HG02610 (cell line): ENCODE results near the gene SPCS1.

Source experiments
- ATAC-seq: cut with Tn5 transposase; IDR thresholded peaks from one replicate; pipeline ENCODE4 v1.9.1; 2021; ENCODE audit warnings: mild to moderate bottlenecking, moderate library complexity; ENCODE audit not compliant: unreplicated experiment

Gene SPCS1

GRCh38 chr3:52694528-52695189 is 11.2 kb upstream of the SPCS1 start:
- ATAC-seq = no peak

DNA sequence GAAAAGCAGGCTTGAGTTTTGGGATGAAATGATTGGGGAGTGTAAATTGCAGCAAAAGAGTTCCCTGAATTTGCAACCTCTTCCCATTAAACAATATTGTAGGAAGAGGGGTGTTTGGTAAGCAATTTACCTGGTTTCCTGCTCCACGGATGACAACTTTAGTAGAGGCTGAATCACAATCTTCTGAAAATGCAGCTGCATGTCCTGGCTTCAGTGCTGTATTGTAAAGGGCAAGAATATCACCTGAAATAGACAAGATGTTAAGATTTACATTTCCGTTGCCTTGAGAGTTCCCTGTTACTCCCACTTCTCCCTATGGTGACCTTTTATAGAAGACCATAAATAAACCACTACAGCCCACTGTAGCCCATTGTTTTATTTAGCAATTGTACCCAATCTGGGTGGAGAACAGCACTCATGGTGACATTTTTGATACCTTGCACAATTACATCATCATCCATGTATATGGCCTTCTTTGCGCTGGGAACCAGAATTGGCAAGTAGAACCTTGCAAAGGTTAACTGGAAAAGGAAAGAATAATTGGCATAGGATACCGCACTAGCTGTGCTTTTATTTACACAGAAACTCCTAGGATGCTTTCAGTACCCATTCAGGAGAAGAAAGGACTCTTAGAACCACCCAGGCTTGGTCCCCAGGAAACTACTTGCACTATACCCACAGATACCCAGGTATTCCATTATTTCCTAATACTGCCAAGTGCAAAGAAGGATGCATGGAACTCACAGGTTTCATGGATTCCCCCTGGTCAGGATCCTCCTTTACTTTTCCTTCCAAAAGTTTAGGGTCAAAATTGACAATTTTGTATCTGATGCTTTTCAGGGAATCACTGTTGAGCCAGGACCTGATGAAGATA is 9.9 kb upstream of the SPCS1 start:
- ATAC-seq = no peak

DNA sequence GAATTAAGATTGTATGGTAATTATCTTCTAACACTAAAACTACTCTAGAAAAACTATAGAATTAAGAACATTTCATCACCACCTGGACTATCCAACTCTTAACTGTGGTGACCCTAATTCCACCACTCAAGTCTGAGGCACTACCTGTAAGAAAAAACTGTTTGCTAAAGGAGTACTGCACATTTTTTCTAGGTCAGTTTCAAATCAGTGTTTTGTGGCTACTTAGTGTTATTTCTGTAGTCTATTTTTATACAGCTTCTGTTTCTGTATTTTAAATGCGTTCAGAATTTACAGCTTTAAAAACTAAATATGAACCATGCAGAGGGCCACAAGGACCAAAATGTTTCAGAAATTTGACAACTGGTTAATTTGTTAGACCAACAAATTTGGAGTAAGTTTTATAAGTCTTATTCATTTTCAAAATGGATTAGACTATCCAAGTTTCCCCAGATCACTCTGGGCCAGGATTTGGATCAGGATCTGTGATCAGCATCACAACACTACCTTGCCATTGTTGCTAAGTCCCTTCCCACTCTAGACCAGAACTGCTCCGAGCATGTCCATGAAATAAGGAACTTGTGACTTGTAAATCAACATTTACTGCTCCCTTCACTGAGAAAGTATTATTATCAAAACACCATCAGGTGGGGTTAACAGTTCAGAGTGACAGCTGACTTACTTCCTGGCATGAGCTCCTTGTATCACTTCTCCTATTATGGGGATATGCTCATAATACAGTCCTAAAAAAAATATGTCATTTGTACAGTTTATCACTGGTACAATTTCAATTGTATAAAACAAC is 8.9 kb upstream of the SPCS1 start:
- no peak for ATAC-seq

DNA sequence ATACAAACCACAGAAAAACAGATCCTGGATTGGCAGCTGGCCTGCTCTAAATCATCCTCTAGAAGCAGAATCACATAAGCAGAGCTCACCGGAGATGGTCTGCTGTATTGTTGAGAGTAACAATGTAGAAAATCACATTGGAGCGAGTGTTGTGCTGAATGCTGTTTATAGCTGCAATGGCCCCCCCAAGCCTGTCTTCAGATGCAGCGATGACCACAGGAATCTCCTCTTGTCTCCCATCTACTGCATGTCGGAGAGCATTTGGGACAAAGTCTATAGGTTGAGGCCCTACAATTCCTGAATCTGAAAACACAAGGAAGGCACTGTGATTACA is 8.3 kb upstream of the SPCS1 start:
- no peak for ATAC-seq

- no peak for ATAC-seq
Measured at GRCh38 chr3:52703341-52703740, 2.6 kb upstream of the SPCS1 start.

DNA sequence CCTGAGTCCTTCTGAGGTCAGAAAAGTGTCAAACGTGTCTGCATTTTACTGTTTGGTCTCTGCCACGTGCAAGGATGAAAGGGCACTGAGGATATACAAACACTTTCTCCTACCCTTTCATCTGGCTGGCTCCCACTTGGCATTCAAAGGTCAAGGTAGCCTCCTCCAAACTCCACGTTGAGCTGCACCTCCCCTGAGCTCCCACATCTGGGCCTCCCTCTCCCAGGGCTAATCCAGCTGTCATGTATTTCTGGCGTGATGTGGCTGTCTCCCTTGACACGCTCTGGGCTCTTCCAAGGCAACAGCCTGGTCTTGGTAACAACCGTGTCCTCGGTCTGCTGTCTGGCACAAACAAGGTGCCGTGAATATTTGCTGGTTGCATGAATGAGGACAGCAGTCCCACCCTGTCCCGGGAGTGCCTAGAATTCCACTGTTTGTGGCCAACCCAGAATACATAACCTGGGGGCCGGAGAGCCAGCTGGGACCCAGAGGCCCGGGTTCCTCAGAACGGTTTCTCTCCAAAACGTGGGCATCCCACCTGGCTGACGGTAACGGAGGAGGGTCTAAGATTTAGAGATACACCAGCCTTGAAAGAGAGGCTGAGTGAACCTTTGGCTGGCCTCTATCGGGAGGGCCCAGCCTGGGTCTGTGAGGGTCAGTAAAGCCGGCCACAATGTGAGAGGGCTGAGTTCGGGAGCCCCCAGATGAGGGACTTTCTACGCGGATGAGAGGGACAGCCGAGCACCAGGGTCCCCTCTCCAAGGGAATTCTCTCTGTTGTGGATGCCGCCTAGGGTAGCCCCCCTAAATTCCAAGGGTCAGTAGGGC is 1.1 kb upstream of the SPCS1 start:
- ATAC-seq = no peak

- no peak for ATAC-seq
Measured at GRCh38 chr3:52705438-52705687, 543 bp upstream of the SPCS1 start.

DNA sequence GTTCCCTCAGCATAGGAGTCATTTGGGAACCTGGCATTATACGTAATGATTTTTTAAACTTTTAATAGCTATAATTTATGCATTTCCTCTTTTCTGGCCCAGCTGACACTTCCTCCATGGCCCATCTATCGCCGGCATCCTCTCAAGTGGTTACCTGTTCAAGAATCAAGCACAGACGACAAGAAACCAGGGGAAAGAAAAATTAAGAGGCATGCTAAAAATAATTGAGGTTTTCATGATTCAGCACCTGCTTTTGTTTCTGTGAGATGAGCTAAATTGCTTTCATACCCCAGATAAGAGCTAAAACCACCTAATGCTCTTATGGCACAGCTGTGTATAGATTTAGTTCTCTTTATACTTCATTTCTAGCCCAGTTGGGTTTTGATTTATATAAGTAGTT is 1.7 kb downstream of the SPCS1 start:
- no peak for ATAC-seq

- ATAC-seq = no peak
Measured at GRCh38 chr3:52710512-52710911, 4.6 kb downstream of the SPCS1 start.

DNA sequence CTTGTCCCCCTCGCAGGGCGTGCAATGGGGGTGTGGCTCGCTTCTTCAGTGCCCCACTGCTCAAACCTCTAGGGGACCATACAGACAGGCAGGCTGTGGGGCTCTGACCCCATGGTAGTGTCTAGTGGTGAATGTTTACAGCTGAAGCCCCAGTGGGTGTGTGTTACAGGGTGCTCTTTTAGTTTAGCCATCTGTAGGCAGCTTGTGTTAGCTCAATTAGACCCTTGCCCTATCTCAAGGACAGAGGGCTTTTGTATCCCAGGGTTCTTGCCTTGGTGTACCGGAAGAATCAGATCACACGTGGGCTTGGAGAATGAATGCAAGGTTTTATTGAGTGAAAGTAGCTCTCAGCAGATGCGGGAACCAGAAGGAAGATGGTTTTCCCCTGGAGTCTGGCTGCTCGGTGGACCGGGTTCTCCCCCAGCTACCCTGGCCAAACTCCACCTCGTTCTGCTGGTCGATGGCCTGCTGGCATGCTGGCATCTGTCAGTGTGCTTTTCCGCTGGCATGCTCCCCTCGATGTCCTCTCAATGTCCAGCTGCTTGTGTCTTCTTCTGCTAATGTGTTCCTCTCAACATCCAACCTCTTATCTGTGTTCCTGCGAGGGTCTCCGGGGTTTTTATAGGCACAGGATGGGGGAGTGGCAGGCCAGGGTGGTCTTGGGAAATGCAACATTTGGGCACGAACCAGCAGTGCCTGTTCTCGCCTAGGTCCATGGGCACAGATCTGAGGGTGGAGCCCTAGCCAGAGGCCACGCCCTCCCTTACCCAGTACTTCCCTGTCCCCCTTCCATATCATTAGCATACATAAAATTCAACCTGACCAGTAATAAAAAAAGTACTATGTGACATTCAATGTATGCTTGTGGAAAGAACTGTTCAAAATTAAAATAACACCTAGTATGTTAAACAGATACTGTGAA is 6.6 kb downstream of the SPCS1 start:
- ATAC-seq = no peak

DNA sequence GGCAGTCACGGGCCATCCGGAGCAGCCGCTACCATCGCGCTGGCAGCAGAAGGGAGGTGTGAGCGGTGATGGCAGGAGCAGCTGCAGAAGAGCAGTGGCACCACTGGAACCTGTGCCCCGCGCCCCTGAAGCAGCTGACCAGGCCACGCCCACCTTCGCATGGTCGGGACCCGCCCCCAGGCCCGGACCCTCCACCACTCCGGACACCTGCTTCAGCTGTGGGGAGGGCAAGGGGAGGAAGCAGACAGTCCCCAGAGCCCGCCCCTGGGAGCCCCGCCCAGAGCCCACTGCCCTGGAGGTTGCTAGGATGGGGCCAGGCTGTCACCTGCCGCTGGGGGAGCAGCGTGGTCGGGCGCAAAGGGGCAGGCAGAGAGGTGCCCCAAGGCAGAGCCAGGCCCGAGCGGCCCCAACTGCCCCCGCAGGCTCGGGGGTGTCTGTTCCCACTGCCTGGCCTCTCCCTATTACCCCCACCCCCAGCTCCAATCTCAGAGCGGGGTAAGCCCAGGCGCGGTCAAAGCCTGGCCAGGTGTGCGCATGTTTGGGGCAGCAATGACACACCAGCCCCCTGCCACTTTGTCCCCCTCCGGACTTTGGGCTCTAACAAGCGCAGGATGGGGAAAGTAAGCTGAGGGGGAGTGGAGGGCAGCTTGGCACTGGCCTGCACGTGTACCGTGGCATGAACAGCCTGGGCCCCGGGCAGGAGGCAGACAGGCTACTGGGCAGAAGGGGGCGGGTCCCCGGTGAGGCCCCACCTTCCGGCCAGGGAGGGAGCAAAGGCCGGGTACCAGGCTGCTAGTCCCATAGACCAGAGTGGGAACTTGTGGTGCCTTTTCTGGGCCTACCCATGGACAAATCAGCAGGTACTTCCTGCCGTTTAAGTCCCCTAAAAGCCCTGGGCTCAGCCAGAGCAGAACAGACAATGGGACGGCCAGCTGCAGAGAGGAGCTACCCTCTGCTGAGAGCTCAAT is 8.7 kb downstream of the SPCS1 start:
- no peak for ATAC-seq

DNA sequence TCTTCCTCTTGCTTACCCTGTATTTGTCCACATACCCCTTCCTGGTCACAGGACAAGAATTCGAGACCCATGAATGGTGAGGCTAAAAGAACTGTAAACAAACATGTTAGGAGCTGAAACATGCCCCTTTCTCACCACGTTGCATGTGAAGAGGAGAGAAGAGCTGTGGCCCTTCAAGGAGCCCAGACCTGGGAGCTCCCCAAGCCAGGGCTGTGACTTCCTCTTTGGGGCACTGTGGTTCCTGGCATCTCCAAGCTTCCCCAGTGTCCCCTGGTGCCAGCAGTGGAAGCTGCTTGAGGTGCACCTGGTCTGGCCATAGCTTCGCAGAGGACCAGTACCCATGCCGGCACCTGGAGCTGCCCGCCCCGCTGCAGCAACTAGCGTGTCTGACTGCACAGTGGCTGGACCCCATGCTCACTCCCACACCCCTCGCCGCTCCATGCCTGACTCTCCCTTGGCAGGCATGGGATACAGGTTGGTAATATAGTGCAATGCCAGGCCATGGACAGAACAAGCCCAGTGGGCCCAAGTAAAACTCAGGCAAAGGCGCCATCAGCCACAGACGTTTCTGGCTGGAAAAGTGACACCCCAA is 9.9 kb downstream of the SPCS1 start:
- no peak for ATAC-seq

DNA sequence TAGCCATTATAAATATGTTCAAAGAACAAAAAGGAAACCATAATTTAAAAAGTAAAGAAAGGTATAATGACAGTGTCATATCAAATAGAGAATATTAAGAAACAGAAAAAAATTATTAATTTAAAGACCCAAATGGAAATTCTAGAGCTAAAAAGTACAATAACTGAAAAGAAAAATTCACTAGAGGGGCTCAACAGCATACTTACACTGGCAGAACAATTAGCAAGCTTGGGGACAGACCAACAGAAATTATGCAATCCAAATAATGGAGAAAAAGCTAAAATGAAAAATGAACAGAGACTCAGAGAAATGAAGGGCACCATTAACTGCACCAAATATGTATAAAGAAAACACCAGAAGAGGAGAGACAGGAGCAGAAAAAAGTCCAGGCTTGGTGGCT is 13.7 kb downstream of the SPCS1 start:
- no peak for ATAC-seq

DNA sequence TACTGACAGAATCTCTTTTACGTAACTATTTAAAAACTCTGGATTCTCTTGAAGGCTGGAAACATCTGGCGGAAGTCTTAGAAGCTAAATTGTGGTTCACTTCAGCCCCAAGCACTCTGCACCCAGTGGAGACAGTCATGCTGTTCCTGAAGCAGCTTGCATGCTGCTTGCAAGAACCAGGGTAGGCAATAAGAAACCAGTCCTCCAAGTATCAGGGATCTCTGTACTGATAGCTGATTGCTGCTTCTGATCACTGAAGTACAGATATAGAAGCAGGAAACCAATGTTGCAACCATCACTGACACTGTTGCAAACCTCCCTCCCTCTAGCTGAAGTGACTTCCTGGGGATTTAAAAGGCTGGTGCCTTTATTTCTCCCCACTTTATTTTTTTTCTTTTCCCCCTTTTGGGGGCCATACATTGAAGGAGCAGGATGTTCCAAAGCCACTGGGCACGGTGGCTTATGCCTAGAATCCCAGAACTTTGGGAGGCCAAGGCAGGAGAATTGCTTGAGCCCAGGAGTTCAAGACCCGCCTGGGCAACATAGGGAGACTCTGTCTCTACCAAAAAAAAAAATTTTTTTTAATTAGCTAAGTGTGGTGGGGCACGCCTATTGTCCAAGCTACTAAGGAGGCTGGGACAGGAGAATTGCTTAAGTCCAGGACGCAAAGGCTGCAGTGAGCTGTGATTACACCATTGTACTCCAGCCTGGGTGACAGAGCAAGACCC is 15.3 kb downstream of the SPCS1 start:
- peak; percentile 58 for ATAC-seq

DNA sequence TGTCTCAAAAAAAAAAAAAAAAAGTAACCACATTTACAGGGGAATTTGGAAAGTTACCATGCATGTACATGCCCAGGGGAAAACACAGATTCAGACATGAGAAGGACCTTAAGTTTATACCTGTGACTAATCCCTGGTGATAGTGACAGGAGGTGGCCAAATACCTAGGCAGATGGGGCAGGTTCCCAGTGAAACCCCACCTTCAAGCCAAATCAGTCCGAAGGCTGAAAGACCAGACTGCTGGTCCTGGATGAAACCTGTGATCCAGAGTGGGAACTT is 15.8 kb downstream of the SPCS1 start:
- peak; percentile 29 for ATAC-seq

GRCh38 chr3:52722491-52722890 is 16.6 kb downstream of the SPCS1 start:
- ATAC-seq = no peak

GRCh38 chr3:52723935-52724334 is 18.0 kb downstream of the SPCS1 start:
- no peak for ATAC-seq

GRCh38 chr3:52724511-52724910 is 18.6 kb downstream of the SPCS1 start:
- ATAC-seq = no peak
